ENCODE results near the gene ARIH2. TPM values are rescaled to one million over a fixed set of nuclear protein-coding genes. Genes with fewer than 3 reads are reported as not detected.

The ARIH2 gene
- total RNA-seq, 1 experiment from 2014 or later = 113 TPM

DNA sequence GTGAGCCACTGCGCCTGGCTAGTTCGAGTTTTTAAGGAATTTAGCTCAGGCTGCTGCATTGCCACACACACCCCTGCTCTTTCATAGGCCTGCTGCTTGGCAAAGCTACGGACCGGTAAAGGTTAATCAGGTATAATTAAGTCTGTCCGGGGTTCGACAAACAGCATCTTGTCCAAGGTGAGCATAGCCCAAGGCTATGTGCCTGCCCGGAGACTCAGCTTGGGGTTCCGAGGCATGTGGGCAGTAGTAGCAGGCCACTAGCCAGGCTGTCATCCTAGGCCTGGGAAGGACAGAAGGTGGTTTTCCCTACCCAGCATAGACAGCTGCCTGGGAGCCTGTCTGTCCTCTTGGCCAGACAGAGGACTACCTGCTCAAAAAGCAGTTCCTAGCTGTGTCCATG lies 78.0 kb downstream of the ARIH2 start:
- Histone ChIP-seq H2AFZ (ENCODE audit: low read length) (no peak overlapping the region), H3K4me1 (ENCODE audit: low read length) (peaks cover 4% of the 10 kb centered on the region), H3K79me2 (ENCODE audit: low read length) (peaks cover 28% of the 10 kb centered on the region), H3K9me2 (replicated peaks; ENCODE audit: insufficient read depth, low read length) (no peaks in the 10 kb centered on the region), H3K27me3 (ENCODE audit: low read length) (no peaks in the 10 kb centered on the region), H3K9ac (ENCODE audit: low read length) (no peak overlapping the region), H3K36me3 (ENCODE audit: insufficient read depth, low read length) (0 out of 2 replicates have a peak, but pooled peaks cover 2% of the 10 kb centered on the region), H3K27ac (ENCODE audit: low read length) (no peak overlapping the region), H3K4me3 (ENCODE audit: low read length) (no peak overlapping the region), H4K20me1 (ENCODE audit: insufficient read depth, low read depth, low read length) (no peaks in the 10 kb centered on the region), H3K9me3 (ENCODE audit: low read length) (no peaks in the 10 kb centered on the region), H3K4me2 (ENCODE audit: low read depth, low read length, poor library complexity, severe bottlenecking) (no peak overlapping the region)
- DNase-seq = no peak

DNA sequence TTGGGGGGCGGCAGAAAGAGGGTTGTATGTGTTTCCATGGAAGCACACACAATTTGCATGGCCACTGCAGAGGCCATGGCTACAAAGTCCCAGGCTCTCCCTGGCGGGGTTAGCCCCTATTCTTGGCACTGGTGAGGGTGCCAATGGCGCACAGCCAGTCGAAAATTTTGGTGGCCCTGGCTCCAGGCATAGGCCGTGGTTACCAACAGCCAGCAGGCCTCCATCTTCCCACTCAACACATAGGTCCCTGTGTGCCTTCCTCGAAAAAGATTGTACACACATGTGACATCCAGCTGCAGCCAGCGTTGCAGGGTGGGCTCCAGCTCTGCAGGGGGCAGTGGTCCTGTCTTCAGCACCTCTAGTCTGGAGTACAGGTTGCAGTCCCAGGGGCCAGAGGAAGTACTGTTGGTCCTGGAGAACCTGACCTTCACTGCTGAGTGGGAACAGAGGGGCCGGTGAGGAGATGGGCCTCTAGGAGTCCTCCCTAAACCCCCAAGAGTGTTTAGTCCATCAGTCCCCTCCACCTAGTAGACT lies 78.5 kb downstream of the ARIH2 start:
- Histone ChIP-seq H2AFZ (ENCODE audit: low read length) (no peak overlapping the region), H3K4me2 (ENCODE audit: low read depth, low read length, poor library complexity, severe bottlenecking) (no peak overlapping the region), H3K9me2 (replicated peaks; ENCODE audit: insufficient read depth, low read length) (no peaks in the 10 kb centered on the region), H3K36me3 (ENCODE audit: insufficient read depth, low read length) (0 out of 2 replicates have a peak, but pooled peaks cover 2% of the 10 kb centered on the region), H3K79me2 (ENCODE audit: low read length) (peaks cover 23% of the 10 kb centered on the region), H3K9ac (ENCODE audit: low read length) (no peak overlapping the region), H3K27ac (ENCODE audit: low read length) (no peak overlapping the region), H4K20me1 (ENCODE audit: insufficient read depth, low read depth, low read length) (no peaks in the 10 kb centered on the region), H3K27me3 (ENCODE audit: low read length) (no peaks in the 10 kb centered on the region), H3K4me3 (ENCODE audit: low read length) (no peak overlapping the region), H3K4me1 (ENCODE audit: low read length) (no peaks in the 10 kb centered on the region), H3K9me3 (ENCODE audit: low read length) (no peaks in the 10 kb centered on the region)
- DNase-seq = no peak

DNA sequence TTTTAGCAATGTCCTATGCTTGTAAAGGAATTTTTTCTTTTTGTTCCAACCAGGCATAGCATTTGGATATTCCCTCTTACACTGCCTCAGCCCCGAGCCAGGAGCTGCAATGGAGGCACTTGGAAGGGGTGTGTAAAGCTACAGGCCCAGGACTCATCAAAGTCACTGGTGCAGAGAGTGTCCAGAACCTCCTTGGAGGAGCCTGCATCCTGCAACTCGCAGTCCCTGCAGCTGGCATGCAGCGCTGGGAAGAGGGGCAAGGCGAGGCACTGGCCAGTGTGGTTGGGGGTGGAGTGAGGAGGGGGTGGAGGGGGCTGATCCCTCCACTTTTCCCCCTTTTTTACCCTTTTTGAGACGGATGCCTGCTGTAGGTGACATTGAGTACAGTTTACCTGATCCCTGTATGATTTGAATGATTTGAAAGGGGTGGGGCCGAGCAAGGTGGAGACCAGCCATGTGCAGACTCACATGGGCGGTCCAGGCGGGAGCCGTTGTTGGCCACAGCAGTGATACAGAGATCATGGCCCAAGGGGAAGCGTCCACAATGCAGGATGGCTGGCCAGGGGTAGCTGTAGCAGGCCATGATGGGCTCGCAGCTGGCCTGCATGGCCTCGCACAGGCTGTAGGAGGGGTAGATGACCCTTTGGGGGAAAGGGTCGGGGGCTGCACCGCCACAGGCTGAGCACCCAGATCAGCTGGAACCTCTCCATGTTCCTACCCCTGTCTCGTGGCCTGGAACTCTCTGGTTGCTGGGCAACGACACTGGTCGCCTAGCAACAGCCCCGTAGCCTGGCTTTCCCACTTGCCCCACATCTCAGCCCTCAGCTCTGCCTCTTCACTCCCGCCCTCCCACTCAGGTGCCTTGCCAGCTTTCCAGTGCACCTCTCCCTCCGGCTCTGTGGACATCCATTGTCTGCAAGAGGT lies 79.3 kb downstream of the ARIH2 start:
- Histone ChIP-seq H3K4me1 (ENCODE audit: low read length) (no peaks in the 10 kb centered on the region), H3K79me2 (ENCODE audit: low read length) (peaks cover 15% of the 10 kb centered on the region; the same call in 1 of the 2 replicates), H2AFZ (ENCODE audit: low read length) (no peak overlapping the region), H3K9ac (ENCODE audit: low read length) (no peak overlapping the region), H3K27me3 (ENCODE audit: low read length) (no peaks in the 10 kb centered on the region), H3K9me3 (ENCODE audit: low read length) (no peaks in the 10 kb centered on the region), H3K4me3 (ENCODE audit: low read length) (no peak overlapping the region), H3K27ac (ENCODE audit: low read length) (no peak overlapping the region), H3K4me2 (ENCODE audit: low read depth, low read length, poor library complexity, severe bottlenecking) (no peak overlapping the region), H4K20me1 (ENCODE audit: insufficient read depth, low read depth, low read length) (no peaks in the 10 kb centered on the region), H3K9me2 (replicated peaks; ENCODE audit: insufficient read depth, low read length) (no peaks in the 10 kb centered on the region), H3K36me3 (ENCODE audit: insufficient read depth, low read length) (0 out of 2 replicates have a peak, but pooled peaks cover 2% of the 10 kb centered on the region)
- DNase-seq = no peak

DNA sequence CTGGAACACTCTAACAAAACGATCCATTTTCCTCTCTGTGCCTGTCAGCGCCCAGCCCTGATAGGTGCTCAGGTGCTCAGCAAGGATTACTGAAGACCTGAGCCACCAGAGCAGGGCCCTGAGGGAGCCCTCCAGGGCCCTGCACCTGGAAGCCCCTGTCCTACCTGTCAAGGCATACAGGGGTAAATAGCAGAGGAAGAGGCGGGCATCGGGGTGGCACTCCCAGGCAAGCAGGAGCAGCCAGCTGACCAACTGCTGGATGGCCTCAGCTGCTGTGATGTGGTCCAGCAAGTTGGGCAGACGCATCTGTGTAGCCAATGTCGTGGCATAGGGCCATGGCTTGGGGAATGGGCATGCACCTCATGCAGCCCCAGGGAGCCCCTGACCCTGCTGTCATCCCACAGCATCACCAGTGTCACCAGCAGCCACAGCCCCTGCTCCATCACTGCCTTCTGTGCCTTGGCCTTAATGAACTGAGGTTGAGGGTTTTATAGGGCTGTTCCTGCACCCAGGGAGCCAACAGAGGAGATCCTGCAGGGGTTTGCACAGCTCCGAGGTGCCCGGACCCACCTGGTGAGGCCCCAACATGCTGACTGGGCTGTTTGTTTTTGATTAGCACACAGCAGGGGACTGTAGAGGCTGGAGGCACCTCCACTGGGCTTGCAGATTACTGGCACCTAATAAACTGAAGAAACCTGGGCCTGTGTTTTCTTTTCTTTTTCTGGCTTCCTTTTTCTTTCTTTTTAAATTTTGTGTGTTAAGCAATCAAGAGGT lies 80.6 kb downstream of the ARIH2 start:
- Histone ChIP-seq H3K9me2 (replicated peaks; ENCODE audit: insufficient read depth, low read length) (no peaks in the 10 kb centered on the region), H4K20me1 (ENCODE audit: insufficient read depth, low read depth, low read length) (no peaks in the 10 kb centered on the region)
- DNase-seq = no peak

DNA sequence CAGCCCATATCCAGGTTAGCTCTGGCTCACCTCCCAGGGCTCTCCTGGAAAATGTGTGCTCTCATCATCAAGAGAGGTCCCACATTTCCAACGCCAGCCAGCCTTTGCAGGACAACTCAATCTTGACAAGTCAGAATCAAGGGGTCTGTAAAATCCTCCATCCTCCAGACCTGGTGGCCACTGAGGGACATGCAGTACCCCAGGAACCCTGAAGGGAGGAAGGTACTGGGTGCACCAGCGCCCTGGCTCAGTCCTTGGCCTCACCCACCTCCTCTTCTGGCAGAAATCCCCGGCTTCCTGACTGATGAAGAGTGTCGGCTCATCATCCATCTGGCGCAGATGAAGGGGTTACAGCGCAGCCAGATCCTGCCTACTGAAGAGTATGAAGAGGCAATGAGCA lies 82.5 kb downstream of the ARIH2 start:
- peaks cover 4% of the 10 kb centered on the region for H3K4me1 ChIP-seq (ENCODE audit: low read length)
- no peaks in the 10 kb centered on the region for H3K9me3 ChIP-seq (ENCODE audit: low read length)
- DNase-seq = no peak
- H3K36me3 ChIP-seq (ENCODE audit: insufficient read depth, low read length) = no peaks in the 10 kb centered on the region
- H3K9ac ChIP-seq (ENCODE audit: low read length) = no peak overlapping the region
- H3K27me3 ChIP-seq (ENCODE audit: low read length) = no peaks in the 10 kb centered on the region
- H2AFZ ChIP-seq (ENCODE audit: low read length) = no peak overlapping the region
- no peak overlapping the region for H3K4me2 ChIP-seq (ENCODE audit: low read depth, low read length, poor library complexity, severe bottlenecking)
- H3K27ac ChIP-seq (ENCODE audit: low read length) = no peak overlapping the region
- H3K79me2 ChIP-seq (ENCODE audit: low read length) = no peaks in the 10 kb centered on the region; the same call in 1 of the 2 replicates
- no peaks in the 10 kb centered on the region for H4K20me1 ChIP-seq (ENCODE audit: insufficient read depth, low read depth, low read length)
- H3K4me3 ChIP-seq (ENCODE audit: low read length) = no peak overlapping the region
- H3K9me2 ChIP-seq (replicated peaks; ENCODE audit: insufficient read depth, low read length) = no peaks in the 10 kb centered on the region

More for the DNA sequence above, 80.6 kb downstream of the ARIH2 start:
- no peaks in the 10 kb centered on the region for H3K4me1 ChIP-seq (ENCODE audit: low read length)
- peaks cover 8% of the 10 kb centered on the region; the same call in 1 of the 2 replicates for H3K79me2 ChIP-seq (ENCODE audit: low read length)
- no peak overlapping the region for H3K4me2 ChIP-seq (ENCODE audit: low read depth, low read length, poor library complexity, severe bottlenecking)
- H3K27me3 ChIP-seq (ENCODE audit: low read length) = no peaks in the 10 kb centered on the region
- H3K36me3 ChIP-seq (ENCODE audit: insufficient read depth, low read length) = 0 out of 2 replicates have a peak, but pooled peaks cover 2% of the 10 kb centered on the region
- no peak overlapping the region for H2AFZ ChIP-seq (ENCODE audit: low read length)
- H3K27ac ChIP-seq (ENCODE audit: low read length) = no peak overlapping the region
- H3K9ac ChIP-seq (ENCODE audit: low read length) = no peak overlapping the region
- H3K4me3 ChIP-seq (ENCODE audit: low read length) = no peak overlapping the region
- no peaks in the 10 kb centered on the region for H3K9me3 ChIP-seq (ENCODE audit: low read length)

DNA sequence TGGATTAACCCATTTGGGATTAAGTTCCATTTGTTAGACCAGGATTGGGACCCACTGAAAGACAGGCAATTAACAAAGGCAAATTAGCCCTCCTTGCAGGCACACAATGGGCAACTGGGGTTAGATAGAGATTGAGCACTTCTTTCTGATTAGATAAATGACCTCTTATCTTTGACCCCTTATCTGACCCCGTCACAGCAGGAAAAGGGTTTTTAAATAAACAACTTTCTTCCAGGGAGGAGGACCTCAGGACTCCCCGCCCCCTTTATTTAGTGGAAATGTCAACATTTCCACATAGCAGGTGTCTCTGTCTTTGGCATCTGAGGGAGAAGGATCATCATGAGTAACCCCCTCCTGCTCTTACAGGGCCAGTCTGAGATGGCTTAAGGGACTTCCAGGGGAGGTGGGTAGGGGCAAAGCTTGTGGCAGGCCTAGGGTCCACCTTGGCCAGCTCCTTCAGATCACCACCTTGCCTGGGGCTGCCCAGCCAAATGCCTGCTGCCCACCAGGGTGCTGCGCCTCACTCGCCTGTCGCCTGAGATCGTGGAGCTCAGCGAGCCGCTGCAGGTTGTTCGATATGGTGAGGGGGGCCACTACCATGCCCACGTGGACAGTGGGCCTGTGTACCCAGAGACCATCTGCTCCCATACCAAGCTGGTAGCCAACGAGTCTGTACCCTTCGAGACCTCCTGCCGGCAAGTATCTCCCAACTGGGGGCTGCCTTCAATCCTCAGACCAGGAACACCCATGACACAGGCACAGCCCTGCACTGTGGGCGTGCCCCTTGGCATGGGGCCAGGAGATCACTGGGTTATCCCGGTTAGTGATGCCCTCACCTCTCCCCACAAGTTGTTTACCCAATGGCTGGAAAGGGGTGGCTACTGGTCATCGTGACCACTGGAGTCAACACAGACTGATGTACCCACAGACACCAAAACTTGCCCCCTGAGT lies 86.0 kb downstream of the ARIH2 start:
- peaks cover 7% of the 10 kb centered on the region; the same call in 1 of the 2 replicates for H4K20me1 ChIP-seq (ENCODE audit: insufficient read depth, low read depth, low read length)
- H3K9me2 ChIP-seq (replicated peaks; ENCODE audit: insufficient read depth, low read length) = no peaks in the 10 kb centered on the region
- H3K4me2 ChIP-seq (ENCODE audit: low read depth, low read length, poor library complexity, severe bottlenecking) = no peak overlapping the region
- no peaks in the 10 kb centered on the region for H3K36me3 ChIP-seq (ENCODE audit: insufficient read depth, low read length)
- no peak overlapping the region for H3K4me3 ChIP-seq (ENCODE audit: low read length)
- DNase-seq = no peak
- H3K9ac ChIP-seq (ENCODE audit: low read length) = no peak overlapping the region
- H3K4me1 ChIP-seq (ENCODE audit: low read length) = peaks cover 23% of the 10 kb centered on the region
- no peaks in the 10 kb centered on the region for H3K27me3 ChIP-seq (ENCODE audit: low read length)
- no peak overlapping the region for H3K27ac ChIP-seq (ENCODE audit: low read length)
- no peak overlapping the region for H2AFZ ChIP-seq (ENCODE audit: low read length)
- H3K9me3 ChIP-seq (ENCODE audit: low read length) = no peaks in the 10 kb centered on the region
- peaks cover 20% of the 10 kb centered on the region for H3K79me2 ChIP-seq (ENCODE audit: low read length)

DNA sequence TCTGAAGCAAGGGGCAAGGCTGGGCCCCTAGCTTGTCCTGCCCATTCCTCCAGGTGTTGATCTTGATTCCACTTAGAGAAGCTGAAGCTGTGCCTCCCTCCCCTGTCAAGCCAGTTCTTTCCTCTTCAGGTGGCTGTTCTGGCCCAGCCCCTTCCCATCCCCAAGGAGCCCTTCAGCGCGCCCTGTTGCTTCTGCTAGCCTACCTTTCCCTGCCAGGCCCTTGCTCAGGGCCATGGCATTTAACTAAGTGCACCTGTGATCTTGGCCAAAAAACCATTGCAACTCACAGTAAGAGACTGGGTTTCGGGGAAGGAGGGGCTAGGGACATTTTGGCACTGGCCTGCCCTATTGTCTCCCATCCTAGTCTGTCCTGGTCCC lies 86.7 kb downstream of the ARIH2 start:
- DNase-seq = no peak
- no peaks in the 10 kb centered on the region for H3K36me3 ChIP-seq (ENCODE audit: insufficient read depth, low read length)
- H4K20me1 ChIP-seq (ENCODE audit: insufficient read depth, low read depth, low read length) = peaks cover 7% of the 10 kb centered on the region; the same call in 1 of the 2 replicates
- H2AFZ ChIP-seq (ENCODE audit: low read length) = no peak overlapping the region
- no peak overlapping the region for H3K9ac ChIP-seq (ENCODE audit: low read length)
- H3K79me2 ChIP-seq (ENCODE audit: low read length) = peaks cover 22% of the 10 kb centered on the region
- H3K9me2 ChIP-seq (replicated peaks; ENCODE audit: insufficient read depth, low read length) = no peaks in the 10 kb centered on the region
- H3K9me3 ChIP-seq (ENCODE audit: low read length) = no peaks in the 10 kb centered on the region
- peaks cover 23% of the 10 kb centered on the region for H3K4me1 ChIP-seq (ENCODE audit: low read length)
- no peak overlapping the region for H3K27ac ChIP-seq (ENCODE audit: low read length)
- no peak overlapping the region for H3K4me2 ChIP-seq (ENCODE audit: low read depth, low read length, poor library complexity, severe bottlenecking)
- no peak overlapping the region for H3K4me3 ChIP-seq (ENCODE audit: low read length)
- no peaks in the 10 kb centered on the region for H3K27me3 ChIP-seq (ENCODE audit: low read length)
